Dedifferentiated amniotic fluid mesenchymal stem cell (primary cell): ENCODE measurements around the gene PLA2G1B.

Experiments used
- DNase-seq: peaks from one replicate; pipeline ENCODE4 v3.0.0-alpha.2; 2016; ENCODE audit errors: extremely low spot score

Gene PLA2G1B

DNA sequence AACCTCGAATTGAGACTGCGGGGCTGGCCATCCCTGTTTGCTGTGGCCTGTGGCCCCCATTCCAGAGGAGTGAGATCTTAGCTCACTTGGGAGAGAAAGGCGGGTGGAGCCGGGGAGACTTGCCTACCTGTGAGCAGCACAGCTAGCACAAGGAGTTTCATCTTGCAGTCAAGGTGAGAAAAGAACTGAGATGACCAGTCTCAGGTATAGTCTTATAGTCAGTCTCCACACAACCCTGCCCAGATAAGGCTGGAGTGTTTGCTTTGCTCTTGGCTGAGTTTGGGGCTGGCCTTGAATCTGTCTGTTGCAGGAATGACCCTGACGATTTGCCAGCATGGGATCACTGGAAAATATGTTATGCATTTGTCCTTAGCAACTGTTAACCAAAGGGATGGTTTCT, at the start of gene PLA2G1B:
PLA2G1B (minus strand) TSS at position 187 of the 400 bp plus-strand sequence; CDS start at position 161, 26 bp downstream.
- DNase-seq: no peak

DNA sequence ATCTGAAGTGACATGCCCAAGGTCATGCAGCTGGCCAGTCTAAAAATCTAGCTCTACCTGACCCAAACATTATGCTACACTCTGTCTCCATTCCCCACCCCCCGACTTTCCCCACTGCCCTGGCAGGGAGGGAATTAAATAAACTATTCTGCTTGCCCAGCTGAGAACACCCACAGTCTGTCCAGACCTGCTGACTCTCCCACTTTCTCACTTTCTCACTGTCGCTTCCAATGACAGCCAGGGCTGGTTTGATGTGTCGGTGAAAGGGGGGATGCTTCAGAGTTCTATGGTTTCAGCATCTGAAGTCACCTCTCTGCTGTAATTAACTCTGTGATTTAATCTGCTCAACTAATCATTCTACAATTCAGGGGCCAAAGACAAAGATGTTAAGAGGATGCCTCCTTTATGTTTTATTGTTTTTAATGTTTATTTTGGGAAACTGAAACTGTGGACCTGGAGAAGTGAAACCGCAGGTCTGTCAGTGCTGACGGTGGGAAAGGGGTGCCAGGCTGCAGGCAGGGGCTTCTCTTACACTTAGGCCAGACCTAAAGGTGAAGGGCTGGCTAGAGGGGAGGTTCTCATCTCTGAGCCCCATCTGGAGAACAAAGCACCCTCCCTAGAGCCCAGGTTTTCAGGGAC, 49.5 kb upstream of the PLA2G1B start:
- DNase-seq: no peak

DNA sequence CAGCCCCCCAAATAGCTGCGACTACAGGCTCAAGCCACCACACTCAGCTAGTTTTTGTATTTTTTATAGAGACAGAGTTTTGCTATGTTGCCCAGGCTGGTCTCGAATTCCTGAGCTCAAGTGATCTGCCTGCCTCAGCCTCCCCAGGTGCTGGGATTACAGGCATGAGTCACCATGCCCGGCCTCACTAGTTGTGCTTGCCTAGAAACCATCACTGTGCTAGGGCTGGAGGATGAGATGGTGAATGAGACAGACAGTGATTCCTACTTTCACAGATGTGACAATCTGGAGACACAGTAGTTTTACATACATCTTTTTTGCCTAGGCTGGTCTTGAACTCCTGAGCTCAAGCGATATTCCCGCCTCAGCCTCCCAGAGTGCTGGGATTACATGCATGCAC, 48.8 kb upstream of the PLA2G1B start:
- no peak for DNase-seq

DNA sequence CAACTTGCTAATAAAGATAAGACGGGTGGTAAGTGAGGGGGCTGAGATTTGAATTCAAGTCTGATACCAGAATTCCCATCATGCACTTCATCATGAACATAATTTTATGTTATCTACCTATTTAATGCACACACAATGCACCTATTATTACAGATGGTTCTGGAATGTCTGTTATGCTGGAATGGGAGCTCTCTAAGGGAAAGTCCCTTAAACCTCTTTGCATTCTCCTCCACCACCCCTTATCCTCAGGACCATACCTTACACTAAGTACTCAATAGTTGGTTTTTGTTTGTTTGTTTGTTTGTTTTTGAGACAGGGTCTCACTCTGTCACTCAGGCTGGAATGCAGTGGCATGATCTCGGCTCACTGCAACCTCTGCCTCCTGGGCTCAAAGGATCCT, 48.4 kb upstream of the PLA2G1B start:
- DNase-seq: no peak

DNA sequence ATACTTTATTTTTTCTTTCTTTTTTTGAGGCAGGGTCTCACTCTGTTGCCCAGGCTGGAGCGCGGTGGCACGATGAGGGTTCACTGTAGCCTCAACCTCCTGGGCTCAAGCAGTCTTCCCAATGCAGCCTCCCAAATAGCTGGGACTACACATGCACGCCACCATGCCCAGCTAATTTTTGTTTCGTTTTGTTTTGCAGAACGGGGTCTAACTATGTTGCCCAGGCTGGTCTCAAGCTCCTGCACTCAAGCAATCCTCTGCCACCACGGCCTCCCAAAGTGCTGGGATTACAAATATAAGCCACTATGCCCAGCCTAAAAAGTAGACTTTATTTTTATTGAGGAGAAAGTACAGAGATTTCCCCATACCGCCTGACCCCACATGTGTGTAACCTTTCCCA, 46.1 kb upstream of the PLA2G1B start:
- no peak for DNase-seq

DNA sequence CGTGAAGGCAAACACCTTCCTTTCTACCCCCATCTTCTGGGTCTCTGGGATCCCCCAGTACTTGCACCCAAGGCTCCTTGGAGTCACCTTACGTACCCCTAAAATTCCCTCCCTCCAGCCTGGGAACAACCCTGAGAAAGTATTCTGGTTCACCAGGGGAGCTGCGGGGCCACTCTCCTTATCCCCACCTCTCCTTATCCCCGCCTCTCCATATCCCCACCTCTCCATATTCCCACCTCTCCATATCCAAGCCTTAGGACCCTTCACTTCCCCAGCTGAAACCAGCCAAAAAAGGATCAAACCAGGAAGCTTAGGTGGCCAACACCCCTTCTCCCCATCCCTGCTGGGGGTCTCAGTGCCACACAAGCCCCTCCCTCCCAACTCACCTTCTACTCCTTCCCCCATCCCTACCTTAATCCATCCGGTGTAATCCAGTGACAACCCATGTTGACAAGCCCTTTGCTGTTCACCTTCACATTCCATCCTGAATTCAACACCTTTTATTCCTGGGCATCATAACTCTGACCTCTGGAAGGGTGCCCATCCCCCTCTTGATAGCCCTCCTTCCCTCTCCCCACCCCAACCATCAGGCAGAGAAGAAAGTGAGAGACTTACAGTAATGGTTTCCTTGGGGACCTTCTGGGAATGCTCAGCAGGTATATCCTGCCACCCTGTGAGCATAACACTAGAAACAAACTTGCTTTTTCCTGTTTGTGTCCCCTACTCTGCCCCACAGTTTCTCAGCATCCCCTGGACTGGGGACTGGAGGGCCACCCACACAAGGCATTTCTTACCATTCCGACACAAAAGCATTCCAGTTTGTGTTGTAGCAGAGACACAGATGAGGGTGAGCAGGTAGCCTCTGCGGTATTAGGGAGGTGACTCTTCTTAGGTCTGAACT, 43.0 kb upstream of the PLA2G1B start:
- DNase-seq: no peak

DNA sequence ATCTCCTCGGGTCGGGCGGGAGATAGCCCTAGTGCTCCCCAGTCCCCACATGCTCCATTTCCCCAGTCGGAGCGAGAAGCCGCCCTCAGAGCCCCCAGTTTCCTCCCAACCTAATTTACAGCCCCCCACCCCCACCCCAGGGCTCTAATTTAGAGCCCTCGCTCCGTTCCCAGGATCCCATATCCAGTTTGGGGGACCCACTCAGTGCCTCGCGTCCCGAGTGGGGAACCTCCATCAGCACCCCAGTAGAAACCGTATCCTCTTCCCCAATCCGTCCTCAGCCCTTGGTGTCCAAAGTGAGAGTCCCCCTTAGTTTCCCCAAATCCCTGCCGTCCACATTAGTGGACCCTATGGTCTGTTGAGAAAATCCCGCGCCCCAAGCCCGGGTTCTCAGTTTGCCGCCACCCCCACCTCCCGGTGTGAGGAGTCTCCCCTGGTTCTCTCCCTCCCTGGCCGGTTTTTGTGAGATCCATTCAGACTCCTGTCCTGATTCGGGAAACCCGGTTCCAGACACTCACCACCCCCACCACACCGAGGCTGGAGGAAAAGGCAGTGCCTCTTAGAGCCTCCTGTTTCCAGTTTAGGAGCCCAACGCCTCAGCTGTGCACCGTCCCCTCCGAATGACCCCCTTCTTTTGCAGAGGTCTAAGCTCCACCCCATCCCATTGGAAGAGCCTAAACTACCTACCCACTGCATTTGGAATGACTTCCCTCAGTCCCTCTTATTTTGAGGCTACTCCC, 42.2 kb upstream of the PLA2G1B start:
- DNase-seq: no peak

DNA sequence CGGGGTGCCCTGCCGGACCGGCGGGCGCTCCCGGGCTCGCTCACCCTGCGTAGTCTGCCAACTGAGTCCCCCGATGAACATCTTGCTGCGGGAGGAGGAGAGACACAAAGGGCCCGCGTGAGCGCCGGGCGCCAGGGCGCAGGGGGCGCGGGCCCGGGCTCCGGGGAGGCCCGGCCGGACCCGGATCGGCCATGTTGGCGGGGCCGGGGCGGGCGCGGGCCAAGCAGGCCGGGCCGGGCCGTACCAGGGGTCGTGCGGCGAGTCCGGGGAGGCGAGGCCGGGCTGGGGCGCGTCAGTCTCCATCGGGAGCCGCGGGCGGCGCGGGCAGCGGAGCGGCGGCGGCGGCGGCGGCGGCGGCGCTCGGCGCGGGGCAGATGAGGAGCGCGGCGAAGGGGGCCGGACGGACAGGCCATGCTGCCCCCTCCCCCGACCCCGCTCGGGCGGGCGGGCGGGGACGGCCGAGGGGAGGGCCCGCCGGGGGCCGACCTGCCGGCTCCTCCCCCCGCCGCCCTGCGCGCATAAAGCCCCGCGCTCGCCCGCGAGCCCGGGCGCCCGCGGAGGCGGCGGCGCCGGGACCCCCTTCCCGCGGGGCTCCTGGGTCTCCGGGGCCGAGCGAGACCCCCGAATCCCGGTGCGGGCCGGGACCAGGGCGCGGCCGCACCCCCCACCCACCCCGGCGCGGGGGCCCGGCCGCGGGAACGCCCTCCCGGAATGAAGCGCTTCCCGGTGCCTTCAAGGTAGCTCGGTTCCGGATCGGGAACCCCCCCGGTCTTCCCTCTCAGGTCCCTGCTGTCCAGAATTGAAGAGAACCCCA, 41.4 kb upstream of the PLA2G1B start, which contains the start of gene MSI1:
MSI1 (minus strand) TSS at position 376 of the 814 bp plus-strand sequence; CDS start at position 303, 73 bp downstream.
- DNase-seq: no peak

DNA sequence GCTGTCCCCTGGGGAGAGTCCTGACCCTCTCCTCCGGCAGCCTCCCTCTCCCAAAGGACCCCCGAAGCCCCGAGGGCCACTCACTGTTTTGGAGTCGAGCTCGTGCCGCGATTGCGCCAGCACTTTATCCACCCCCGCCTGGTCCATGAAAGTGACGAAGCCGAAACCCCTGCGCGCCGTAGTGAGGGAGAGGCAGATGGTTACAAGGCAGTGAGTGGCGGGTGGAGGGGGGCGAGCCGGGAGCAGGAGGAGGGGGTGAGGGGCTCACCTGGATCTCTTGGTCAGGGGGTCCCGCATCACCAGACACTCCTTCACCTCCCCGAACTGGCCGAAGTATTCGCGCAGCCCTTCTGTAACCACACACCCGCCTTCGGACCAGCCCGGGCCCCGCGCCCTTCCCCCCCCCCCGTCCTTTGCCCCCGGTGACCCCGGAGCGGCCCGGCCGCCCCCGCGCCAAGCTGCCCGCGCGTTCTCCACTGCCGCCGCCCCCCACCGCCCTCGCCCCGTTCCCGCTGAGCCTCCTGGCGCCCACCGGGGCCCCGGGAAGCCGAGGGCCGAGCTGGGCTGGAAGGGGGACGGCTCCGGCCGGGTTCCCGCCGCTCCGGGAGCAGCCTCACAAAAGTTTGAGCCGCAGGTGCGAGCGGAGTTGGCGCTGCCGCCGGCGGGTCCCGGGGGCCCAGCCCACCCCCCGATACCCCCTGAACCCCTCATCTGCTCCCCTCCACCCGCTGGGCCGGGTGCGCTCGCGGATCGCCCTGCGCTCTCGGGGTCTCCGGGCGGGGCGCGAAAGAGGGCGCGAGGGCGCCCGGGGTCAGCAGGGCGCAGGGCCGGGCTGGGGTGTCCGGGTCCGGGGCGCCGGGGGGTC, 40.6 kb upstream of the PLA2G1B start:
- no peak for DNase-seq

DNA sequence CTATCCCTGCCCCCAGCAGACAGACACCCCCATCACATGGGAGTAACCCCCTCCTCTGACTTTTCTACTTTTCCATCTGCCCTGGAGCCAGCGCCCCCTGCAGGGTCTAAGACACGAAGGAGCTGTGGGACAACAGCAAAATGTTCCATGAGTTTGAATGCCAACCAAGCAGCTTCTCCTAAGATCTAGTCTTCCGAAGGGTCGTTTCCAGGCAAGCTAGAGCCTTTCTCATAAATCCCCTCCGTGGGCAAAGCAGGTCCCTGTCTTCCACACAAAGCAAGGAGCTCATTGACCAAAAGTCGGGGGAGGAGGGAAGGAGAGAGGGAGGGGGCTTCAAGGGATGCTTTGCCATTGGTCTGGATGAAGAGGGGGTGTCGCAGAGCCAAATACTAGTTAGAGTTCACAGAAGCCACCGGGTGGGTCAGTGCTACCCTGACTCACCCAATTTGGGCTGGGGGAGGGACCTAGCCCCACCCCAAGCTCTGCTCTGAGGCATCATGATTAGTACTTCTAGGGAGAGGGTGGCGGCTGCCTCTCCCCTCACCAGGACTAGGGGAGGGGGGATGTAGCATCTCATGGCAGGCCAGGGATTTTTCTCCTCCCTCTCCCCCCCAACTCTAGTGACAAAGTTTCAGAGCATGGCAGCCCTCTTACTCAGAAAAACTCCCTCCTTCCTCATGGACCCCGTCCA, 39.8 kb upstream of the PLA2G1B start:
- no peak for DNase-seq

DNA sequence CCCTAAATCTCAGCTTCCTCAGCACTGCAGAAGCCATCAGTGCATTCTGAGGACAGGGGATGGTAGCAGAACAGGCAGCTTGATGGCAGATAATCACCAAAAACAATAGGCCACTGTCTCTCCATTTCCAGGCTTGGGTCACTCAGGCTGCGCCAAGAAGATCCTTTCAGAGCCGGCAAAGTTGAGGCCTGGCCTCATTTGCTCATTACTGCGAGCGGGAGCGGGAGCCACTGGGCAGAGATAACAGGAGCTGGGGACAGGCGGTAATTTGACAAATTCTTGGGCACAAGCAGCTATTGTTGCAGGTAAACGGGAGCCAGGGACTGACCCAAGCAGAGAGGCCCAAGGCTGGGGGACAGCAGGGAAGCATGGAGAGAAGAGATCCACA, 39.3 kb upstream of the PLA2G1B start:
- DNase-seq: no peak

DNA sequence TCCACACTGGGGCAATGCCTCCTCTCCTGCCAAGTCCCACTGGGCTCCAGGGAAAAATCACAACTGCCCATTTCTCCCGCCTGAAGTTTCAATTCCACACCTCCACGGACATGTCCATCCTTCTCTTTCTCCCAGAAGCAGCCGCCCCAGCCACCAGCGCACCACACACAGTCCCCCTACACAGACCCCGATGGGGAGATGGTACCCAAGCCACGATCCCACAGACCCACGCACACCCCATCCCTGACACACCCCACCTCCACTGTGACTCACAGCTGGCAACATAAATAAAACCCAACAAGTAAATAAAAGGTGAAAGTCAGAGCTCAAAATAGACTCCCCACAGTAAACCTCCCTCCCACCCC, 38.7 kb upstream of the PLA2G1B start:
- no peak for DNase-seq

DNA sequence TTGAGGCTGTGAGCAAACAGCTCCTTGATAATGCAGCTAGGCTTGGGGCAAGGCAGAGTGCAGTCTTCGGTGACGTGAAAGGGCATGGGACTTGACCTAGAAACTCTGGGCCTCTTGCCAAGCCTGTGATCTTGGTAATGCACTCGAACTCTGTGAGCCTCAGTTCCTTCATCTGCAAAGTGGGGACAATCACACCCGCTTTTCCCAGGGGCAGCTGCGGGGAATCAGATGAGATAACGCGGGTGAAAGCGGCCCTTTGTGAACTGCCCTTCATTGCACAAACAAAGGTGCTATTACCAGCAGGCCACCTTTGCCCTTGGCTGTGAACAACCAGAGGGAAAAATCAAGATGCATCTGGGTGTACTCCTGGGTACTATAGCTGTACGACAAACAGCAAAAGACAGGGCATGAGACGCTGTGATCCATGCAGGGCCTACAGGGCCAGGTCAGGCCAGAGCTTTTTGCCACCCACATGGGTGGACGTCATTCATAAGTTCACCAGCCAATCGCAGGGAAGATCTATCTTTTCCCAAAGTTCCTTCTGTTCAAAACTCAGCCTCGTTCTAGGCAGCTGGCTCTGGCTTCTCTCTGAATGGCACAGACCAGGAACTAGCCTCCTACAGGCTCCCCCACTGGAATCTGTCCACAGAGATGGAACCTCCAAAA, 38.2 kb upstream of the PLA2G1B start:
- no peak for DNase-seq

DNA sequence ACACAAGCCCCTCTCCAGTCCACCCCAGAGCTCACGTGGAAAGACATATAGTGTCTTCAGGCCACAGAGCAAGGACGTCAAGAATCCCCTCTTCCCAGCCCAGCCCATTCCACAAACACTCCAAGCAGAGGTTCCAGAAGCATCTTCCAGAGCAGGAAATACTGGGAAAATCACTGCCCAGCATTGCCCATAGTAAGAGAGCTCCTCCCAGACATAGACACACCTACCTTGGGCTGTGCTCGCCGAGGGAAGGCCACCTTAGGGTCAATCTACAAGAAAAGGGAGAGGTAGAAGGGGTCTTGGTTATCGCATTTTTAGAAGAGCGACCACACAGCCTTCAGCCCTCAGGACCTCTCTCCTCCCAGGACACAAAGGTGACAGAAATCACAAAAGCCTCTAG, 36.9 kb upstream of the PLA2G1B start:
- no peak for DNase-seq

DNA sequence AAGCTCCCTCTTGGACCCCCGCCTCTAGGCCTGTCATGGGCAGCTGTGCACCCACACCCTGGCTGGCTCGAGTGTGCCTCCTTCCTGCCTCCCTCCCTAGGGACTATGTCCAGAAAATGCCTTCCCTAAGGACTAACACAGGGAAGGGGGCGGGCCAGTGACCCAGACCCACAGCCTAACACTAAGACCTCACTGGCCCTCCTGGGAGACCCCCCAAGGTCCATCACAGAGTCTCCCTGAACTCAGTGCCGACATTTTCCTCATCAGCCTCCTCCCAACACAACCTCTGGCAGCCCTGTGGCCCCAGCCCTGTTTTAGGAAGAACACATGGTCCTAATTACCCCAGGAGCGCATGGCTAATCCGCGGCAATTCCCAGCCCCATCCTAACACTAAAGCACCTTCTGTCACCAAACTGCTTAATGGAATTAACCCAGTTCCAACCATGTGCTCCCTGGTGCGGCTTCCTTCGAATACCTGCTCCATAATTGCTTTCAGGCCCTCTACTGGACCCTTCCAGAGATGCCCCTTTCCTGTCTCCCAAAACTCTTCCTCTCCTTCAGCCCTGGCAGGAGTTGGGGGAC, 35.8 kb upstream of the PLA2G1B start:
- DNase-seq: no peak

DNA sequence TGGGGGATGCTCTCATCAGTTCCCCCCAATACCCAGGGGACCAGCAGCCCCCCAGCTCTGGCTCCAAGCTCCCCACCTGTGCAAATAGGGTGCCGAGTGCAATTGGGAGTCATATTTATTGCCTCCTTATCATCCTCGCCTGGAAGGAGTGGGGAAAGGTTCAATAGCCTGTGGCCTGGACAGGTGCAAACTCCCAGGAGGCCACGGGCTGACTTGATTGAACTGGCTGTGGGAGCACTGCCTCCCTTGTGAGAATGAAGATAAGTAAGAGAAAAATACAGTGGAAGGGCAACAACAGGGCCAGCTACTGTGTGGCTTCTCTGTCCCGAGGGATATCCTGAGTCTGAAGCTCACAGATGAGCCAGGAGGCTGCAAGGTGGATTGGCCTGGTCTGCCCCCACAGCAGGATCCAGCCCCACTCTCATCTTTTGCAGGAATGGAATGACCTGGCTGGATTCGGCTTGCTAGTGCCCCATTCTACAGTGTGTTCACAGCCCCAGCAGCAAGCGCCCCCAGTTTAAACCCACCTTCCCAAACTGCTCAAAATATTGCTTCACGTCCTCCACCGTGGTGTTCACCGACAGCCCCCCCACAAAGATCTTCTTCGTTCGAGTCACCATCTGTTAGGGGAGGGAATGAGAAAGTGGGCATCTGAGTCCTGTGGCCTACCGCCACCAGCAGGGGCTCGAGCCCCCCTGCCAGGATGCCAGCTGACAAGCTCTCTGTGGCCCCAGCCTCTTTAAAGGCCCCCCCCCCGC, 35.1 kb upstream of the PLA2G1B start:
- DNase-seq: no peak

DNA sequence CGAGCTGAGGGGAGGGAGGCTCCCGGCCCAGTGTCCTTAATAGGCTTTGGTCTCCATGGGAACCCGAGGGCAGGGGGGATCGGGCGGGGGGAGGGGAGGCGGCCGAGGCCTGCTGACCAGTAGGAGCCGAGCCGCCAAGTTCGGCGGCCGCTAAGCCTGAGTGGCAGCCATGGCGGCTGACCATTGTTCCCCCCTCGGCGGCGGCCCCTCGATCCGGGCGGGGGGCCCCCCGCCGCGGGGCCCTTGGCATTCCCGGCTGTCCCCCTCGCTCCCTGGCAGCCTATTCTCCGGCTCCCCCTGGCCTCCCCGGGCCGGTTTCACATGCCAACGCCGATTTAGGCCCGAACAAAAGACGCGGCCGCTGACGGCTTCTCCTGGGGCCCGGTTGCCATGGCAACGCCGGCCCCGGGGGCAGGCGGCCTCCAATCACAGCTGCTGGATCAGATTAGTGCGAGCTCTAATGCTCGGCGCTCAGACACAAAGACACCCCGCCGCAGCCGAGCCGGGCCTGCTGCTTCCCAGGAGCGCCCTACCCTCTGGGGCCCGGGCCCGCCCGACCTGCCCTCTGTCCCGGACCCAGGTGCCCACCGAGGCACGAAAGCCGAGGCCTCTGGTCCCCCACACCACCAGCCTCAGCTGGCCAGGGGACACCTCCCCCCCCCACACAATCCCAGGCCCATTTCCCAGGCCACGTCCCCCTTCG, 34.1 kb upstream of the PLA2G1B start:
- DNase-seq: peak; percentile 26

DNA sequence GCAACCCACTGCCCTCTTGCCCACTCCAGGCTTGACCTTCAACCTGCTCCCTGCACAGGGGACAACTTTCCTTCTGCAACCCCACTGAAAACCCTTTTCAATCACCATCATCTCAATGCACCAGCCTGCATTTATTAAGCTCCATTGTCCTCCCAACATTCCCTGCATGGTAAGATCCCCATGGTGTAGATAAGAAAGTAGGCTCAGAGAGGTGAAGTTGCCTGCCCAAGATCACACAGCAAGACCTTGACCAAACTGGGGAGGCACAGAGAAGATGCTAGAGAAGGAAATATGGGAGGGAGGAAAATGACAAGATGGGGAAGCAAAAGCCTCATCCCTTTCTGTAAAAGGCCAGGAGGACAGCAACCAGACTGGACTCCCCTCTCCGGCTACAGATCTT, 31.5 kb upstream of the PLA2G1B start:
- no peak for DNase-seq
